Measurements from ENCODE around the gene SPAG5. TPM values are rescaled to one million over a fixed set of nuclear protein-coding genes. Genes with fewer than 3 reads are reported as not detected.

The SPAG5 gene
- total and polyA plus RNA-seq, 2 experiments from 2014 or later, result 99.6 to 104 TPM

GRCh38 chr17:28540231-28540630 lies 58.6 kb downstream of the SPAG5 start:
- no peak overlapping the region for H3K4me3 Mint-ChIP-seq
- ATAC-seq, result no peak

More at GRCh38 chr17:28540231-28540630, 58.6 kb downstream of the SPAG5 start:
- Histone ChIP-seq H3K9me2 (ENCODE audit: insufficient read depth) (no peaks in the 10 kb centered on the region), H3K79me2 (replicated peaks; ENCODE audit: insufficient read depth) (no peaks in the 10 kb centered on the region), H3K27ac (ENCODE audit: low read depth) (no peak overlapping the region), H3F3A (replicated peaks; ENCODE audit: low read depth) (no peaks in the 10 kb centered on the region), H3K4me2 (no peak overlapping the region), H3K4me3 (no peak overlapping the region), H2AFZ (no peak overlapping the region), H3K36me3 (ENCODE audit: insufficient read depth) (no peaks in the 10 kb centered on the region), H3K27me3 (ENCODE audit: insufficient read depth) (no peaks in the 10 kb centered on the region), H3K4me1 (ENCODE audit: insufficient read depth) (peaks cover 9% of the 10 kb centered on the region), H4K20me1 (replicated peaks; ENCODE audit: insufficient read depth) (no peaks in the 10 kb centered on the region)
- Mint-ChIP-seq H3K27me3 (ENCODE audit: insufficient read depth, low read depth, poor library complexity) (peaks cover 10% of the 10 kb centered on the region), H3K4me1 (peaks cover 11% of the 10 kb centered on the region), H3K36me3 (ENCODE audit: low read depth) (no peaks in the 10 kb centered on the region; the same call in 2 of the 3 replicates), H3K27ac (no peak overlapping the region), H3K9me3 (no peaks in the 10 kb centered on the region)
- TF ChIP-seq NANOG (IDR thresholded peaks at IDR 0.05; ENCODE audit: borderline replicate concordance) (no peak), EZH2phosphoT487 (IDR thresholded peaks at IDR 0.05; ENCODE audit: unreplicated experiment) (no peak), ZNF331 (CRISPR knock-in tag; IDR thresholded peaks at IDR 0.05; ENCODE audit: low read depth) (no peak), ZNF114 (CRISPR knock-in tag; IDR thresholded peaks at IDR 0.05) (no peak), JUNB (IDR thresholded peaks at IDR 0.05; ENCODE audit: unreplicated experiment) (no peak), STAT1 (IDR thresholded peaks at IDR 0.05; ENCODE audit: unreplicated experiment) (no peak), EZH2 (IDR thresholded peaks at IDR 0.05; ENCODE audit: low read depth, unreplicated experiment) (no peak), REST (IDR thresholded peaks at IDR 0.05; ENCODE audit: unreplicated experiment) (no peak)
- TF ChIP-seq, protein P1, sequence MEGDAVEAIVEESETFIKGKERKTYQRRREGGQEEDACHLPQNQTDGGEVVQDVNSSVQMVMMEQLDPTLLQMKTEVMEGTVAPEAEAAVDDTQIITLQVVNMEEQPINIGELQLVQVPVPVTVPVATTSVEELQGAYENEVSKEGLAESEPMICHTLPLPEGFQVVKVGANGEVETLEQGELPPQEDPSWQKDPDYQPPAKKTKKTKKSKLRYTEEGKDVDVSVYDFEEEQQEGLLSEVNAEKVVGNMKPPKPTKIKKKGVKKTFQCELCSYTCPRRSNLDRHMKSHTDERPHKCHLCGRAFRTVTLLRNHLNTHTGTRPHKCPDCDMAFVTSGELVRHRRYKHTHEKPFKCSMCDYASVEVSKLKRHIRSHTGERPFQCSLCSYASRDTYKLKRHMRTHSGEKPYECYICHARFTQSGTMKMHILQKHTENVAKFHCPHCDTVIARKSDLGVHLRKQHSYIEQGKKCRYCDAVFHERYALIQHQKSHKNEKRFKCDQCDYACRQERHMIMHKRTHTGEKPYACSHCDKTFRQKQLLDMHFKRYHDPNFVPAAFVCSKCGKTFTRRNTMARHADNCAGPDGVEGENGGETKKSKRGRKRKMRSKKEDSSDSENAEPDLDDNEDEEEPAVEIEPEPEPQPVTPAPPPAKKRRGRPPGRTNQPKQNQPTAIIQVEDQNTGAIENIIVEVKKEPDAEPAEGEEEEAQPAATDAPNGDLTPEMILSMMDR (conservative IDR thresholded peaks at IDR 0.05; ENCODE audit: low read depth in 2 of 2), result no peak
- TF ChIP-seq, protein P2, sequence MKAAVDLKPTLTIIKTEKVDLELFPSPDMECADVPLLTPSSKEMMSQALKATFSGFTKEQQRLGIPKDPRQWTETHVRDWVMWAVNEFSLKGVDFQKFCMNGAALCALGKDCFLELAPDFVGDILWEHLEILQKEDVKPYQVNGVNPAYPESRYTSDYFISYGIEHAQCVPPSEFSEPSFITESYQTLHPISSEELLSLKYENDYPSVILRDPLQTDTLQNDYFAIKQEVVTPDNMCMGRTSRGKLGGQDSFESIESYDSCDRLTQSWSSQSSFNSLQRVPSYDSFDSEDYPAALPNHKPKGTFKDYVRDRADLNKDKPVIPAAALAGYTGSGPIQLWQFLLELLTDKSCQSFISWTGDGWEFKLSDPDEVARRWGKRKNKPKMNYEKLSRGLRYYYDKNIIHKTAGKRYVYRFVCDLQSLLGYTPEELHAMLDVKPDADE (IDR thresholded peaks at IDR 0.05), result no peak
- no peak for DNase-seq (ENCODE audit: low spot score)

Measured in GM23338 (cell line).